Progenitor cell of endocrine pancreas (in vitro differentiated cells): ENCODE measurements around the gene GPRC5B. TPM values are rescaled to one million over a fixed set of nuclear protein-coding genes. Genes with fewer than 3 reads are reported as not detected.

Source experiments
- DNase-seq: peaks from one replicate; pipeline ENCODE4 v3.0.0; 2021; ENCODE audit warnings: low spot score; ENCODE audit not compliant: unreplicated experiment
- H3K27ac Mint-ChIP-seq: 2 replicates; pipeline ENCODE4 v1.8.0; 2021; ENCODE audit warnings: mild to moderate bottlenecking, moderate library complexity, mixed read lengths
- H3K27me3 Mint-ChIP-seq: 2 replicates; pipeline ENCODE4 v1.8.0; 2021; ENCODE audit warnings: mixed read lengths
- H3K36me3 Mint-ChIP-seq: 2 replicates; pipeline ENCODE4 v1.8.0; 2022; ENCODE audit warnings: mixed read lengths; ENCODE audit not compliant: insufficient read depth
- H3K4me1 Mint-ChIP-seq: 2 replicates; pipeline ENCODE4 v1.8.0; 2021; ENCODE audit warnings: low read depth, mixed read lengths
- H3K4me3 Mint-ChIP-seq: 2 replicates; pipeline ENCODE4 v1.8.0; 2021; ENCODE audit warnings: low read depth, mild to moderate bottlenecking, moderate library complexity, mixed read lengths
- H3K9me3 Mint-ChIP-seq: 2 replicates; pipeline ENCODE4 v1.8.0; 2021; ENCODE audit warnings: low read depth, mixed read lengths
- CTCF ChIP-seq: fragments of 200-600 bp; sonication (generic); IDR thresholded peaks from one replicate; pipeline ENCODE4 v1.5.0; 2021; ENCODE audit warnings: antibody characterized with exemption, mild to moderate bottlenecking; ENCODE audit not compliant: unreplicated experiment
- total RNA-seq: library from RNA; stranded (reverse); gene quantifications from 2 replicates; pipeline ENCODE4 v1.2.1, GENCODE V29; 2021

The GPRC5B gene
- total RNA-seq, 1 donor from 2014 or later: 44.3 TPM

- H3K36me3 Mint-ChIP-seq: no peaks in the 10 kb centered on the region
- TF ChIP-seq CTCF: no peak
- H3K9me3 Mint-ChIP-seq: no peaks in the 10 kb centered on the region
- H3K4me3 Mint-ChIP-seq: no peak overlapping the region
- H3K27ac Mint-ChIP-seq: no peak overlapping the region
- peaks cover 4% of the 10 kb centered on the region for H3K27me3 Mint-ChIP-seq
- H3K4me1 Mint-ChIP-seq: no peaks in the 10 kb centered on the region
- DNase-seq: no peak
Observed at GRCh38 chr16:19926449-19927390, 42.1 kb upstream of the GPRC5B start.

- no peak overlapping the region for H3K4me3 Mint-ChIP-seq
- no peaks in the 10 kb centered on the region for H3K4me1 Mint-ChIP-seq
- no peak for TF ChIP-seq CTCF
- no peaks in the 10 kb centered on the region for H3K9me3 Mint-ChIP-seq
- H3K27ac Mint-ChIP-seq: no peak overlapping the region
- DNase-seq: peak; percentile 2
- peaks cover 3% of the 10 kb centered on the region for H3K27me3 Mint-ChIP-seq
- H3K36me3 Mint-ChIP-seq: no peaks in the 10 kb centered on the region
Observed at GRCh38 chr16:19923396-19923795, 38.7 kb upstream of the GPRC5B start.

- peaks cover 3% of the 10 kb centered on the region for H3K4me1 Mint-ChIP-seq
- peaks cover 3% of the 10 kb centered on the region for H3K27me3 Mint-ChIP-seq
- no peaks in the 10 kb centered on the region for H3K9me3 Mint-ChIP-seq
- H3K27ac Mint-ChIP-seq: no peak overlapping the region
- TF ChIP-seq CTCF: no peak
- DNase-seq: no peak
- no peak overlapping the region for H3K4me3 Mint-ChIP-seq
- no peaks in the 10 kb centered on the region for H3K36me3 Mint-ChIP-seq
Observed at GRCh38 chr16:19919142-19919541, 34.5 kb upstream of the GPRC5B start.

- no peak overlapping the region for H3K4me3 Mint-ChIP-seq
- no peaks in the 10 kb centered on the region for H3K36me3 Mint-ChIP-seq
- no peaks in the 10 kb centered on the region for H3K9me3 Mint-ChIP-seq
- no peak for DNase-seq
- TF ChIP-seq CTCF: no peak
- peak overlapping the region; percentile 56 for H3K27ac Mint-ChIP-seq
- peaks cover 11% of the 10 kb centered on the region for H3K27me3 Mint-ChIP-seq
- peaks cover 3% of the 10 kb centered on the region for H3K4me1 Mint-ChIP-seq
Observed at GRCh38 chr16:19916064-19916463, 31.4 kb upstream of the GPRC5B start.

- no peaks in the 10 kb centered on the region for H3K36me3 Mint-ChIP-seq
- no peaks in the 10 kb centered on the region for H3K9me3 Mint-ChIP-seq
- peaks cover 3% of the 10 kb centered on the region for H3K4me1 Mint-ChIP-seq
- H3K27me3 Mint-ChIP-seq: peaks cover 12% of the 10 kb centered on the region
- no peak for DNase-seq
- H3K4me3 Mint-ChIP-seq: no peak overlapping the region
- no peak for TF ChIP-seq CTCF
- no peak overlapping the region for H3K27ac Mint-ChIP-seq
Observed at GRCh38 chr16:19914877-19915276, 30.2 kb upstream of the GPRC5B start.
